LNCaP clone FGC (cell line): ENCODE data around the gene ANKRD13D.

Experiments
- DNase-seq: peaks from one replicate; pipeline ENCODE4 v3.0.0-alpha.2; 2011; ENCODE audit warnings: low read depth
- H3K4me3 ChIP-seq: 2 replicates; pipeline ENCODE4 v1.5.1; 2011; ENCODE audit warnings: mild to moderate bottlenecking, low read depth, low read length, control low read depth
- CTCF ChIP-seq: IDR thresholded peaks from 2 replicates; pipeline ENCODE4 v1.5.1; 2012; ENCODE audit warnings: mild to moderate bottlenecking; ENCODE audit not compliant: control insufficient read depth, insufficient read depth; ENCODE audit errors: extremely low read depth

The ANKRD13D gene

GRCh38 chr11:67274768-67275605, 14.1 kb upstream of the ANKRD13D start:
- DNase-seq, result no peak
- TF ChIP-seq CTCF, result no peak
- H3K4me3 ChIP-seq, result no peak overlapping the region

- no peak for TF ChIP-seq CTCF
- no peak overlapping the region for H3K4me3 ChIP-seq
- no peak for DNase-seq
These were observed 13.3 kb upstream of the ANKRD13D start for GRCh38 chr11:67275606-67276409.

- no peak for DNase-seq
- TF ChIP-seq CTCF, result no peak
- H3K4me3 ChIP-seq, result no peak overlapping the region
These were observed 12.3 kb upstream of the ANKRD13D start for GRCh38 chr11:67276781-67277230.

GRCh38 chr11:67277231-67277961, 11.7 kb upstream of the ANKRD13D start:
- H3K4me3 ChIP-seq, result no peak overlapping the region
- TF ChIP-seq CTCF, result no peak
- DNase-seq, result no peak

- no peak for TF ChIP-seq CTCF
- H3K4me3 ChIP-seq, result no peak overlapping the region
These were observed 10.8 kb upstream of the ANKRD13D start for GRCh38 chr11:67278135-67278938.

More at GRCh38 chr11:67278135-67278938, 10.8 kb upstream of the ANKRD13D start:
- no peak for DNase-seq
